Measurements from ENCODE around the gene AJAP1. TPM values are rescaled to one million over a fixed set of nuclear protein-coding genes. Genes with fewer than 3 reads are reported as not detected.

AJAP1 gene
- total and polyA plus RNA-seq, 12 donors: 0.02 to 0.94 (median 0.09) TPM; not detected in 3

- Histone ChIP-seq H3K36me3 (no peaks in the 10 kb centered on the region), H3K27me3 (peaks cover 19 to 91% (median 77%) of the 10 kb centered on the region in 7 donors), H3K9me3 (no peaks in the 10 kb centered on the region), H3K27ac (no peak overlapping the region), H3K4me3 (peak overlapping the region in 2 of 10 donors; percentile 1 to 20), H3K4me1 (peaks cover 3 to 24% (median 8%) of the 10 kb centered on the region in 9 donors)
- DNase-seq (peak; percentile 27 to 57), ATAC-seq (peak; percentile 51 to 89 (median 78))
- TF ChIP-seq CTCF (IDR thresholded peaks at IDR 0.05): peak; percentile 88 to 99 (median 96)
- WGBS, 2 donors: 16 to 19% methylated on average over 31 of the region's 31 CpGs
- intact Hi-C loops (cut with DNase I): loop anchor here in 8 of 10 donors (10.0 kb wide), 4 partner anchors 738 to 1262 kb away; no protein-coding TSS in a partner anchor
Measured at GRCh38 chr1:4652631-4653327, 1.6 kb upstream of the AJAP1 start.

- no peak for TF ChIP-seq CTCF (IDR thresholded peaks at IDR 0.05)
- H3K9me3 ChIP-seq: no peaks in the 10 kb centered on the region
- no peaks in the 10 kb centered on the region for H3K36me3 ChIP-seq
- H3K27me3 ChIP-seq: peaks cover 19 to 95% (median 83%) of the 10 kb centered on the region in 7 donors
- no peak for DNase-seq
- no peak overlapping the region for H3K4me3 ChIP-seq
- H3K4me1 ChIP-seq: peaks cover 3 to 24% (median 8%) of the 10 kb centered on the region in 9 donors
- no peak for ATAC-seq
- H3K27ac ChIP-seq: no peak overlapping the region
- 29 to 30% methylated on average over 9 of the region's 9 CpGs for WGBS, 2 donors
- intact Hi-C loops (cut with DNase I): loop anchor here in 8 of 10 donors (10.0 kb wide), 4 partner anchors 738 to 1262 kb away; no protein-coding TSS in a partner anchor
Measured at GRCh38 chr1:4653328-4653660, 1.1 kb upstream of the AJAP1 start.

GRCh38 chr1:4654764-4655673 is 610 bp downstream of the AJAP1 start:
- WGBS, 2 donors: 1% methylated on average over 76 to 139 of the region's 142 CpGs
- intact Hi-C loops (cut with DNase I): loop anchor here in 9 of 10 donors (5.0 to 10.0 kb wide), 5 partner anchors 740 to 1260 kb away; no protein-coding TSS in a partner anchor
- Histone ChIP-seq H3K36me3 (no peaks in the 10 kb centered on the region), H3K9me3 (no peaks in the 10 kb centered on the region), H3K4me3 (peak overlapping the region in 7 of 10 donors; percentile 23 to 40 (median 37)), H3K27ac (no peak overlapping the region), H3K4me1 (peaks cover 3 to 26% (median 8%) of the 10 kb centered on the region in 9 donors), H3K27me3 (peaks cover 19 to 96% (median 91%) of the 10 kb centered on the region in 7 donors)
- TF ChIP-seq CTCF (IDR thresholded peaks at IDR 0.05): no peak
- ATAC-seq: no peak
- no peak for DNase-seq

Measured in heart right ventricle (tissue), 16 donors.